Measurements from ENCODE around the gene RABEP2.

GRCh38 chr16:28931801-28932225 lies 6.8 kb upstream of the RABEP2 start, which contains the start of gene CD19:
- TF ChIP-seq, protein P1, sequence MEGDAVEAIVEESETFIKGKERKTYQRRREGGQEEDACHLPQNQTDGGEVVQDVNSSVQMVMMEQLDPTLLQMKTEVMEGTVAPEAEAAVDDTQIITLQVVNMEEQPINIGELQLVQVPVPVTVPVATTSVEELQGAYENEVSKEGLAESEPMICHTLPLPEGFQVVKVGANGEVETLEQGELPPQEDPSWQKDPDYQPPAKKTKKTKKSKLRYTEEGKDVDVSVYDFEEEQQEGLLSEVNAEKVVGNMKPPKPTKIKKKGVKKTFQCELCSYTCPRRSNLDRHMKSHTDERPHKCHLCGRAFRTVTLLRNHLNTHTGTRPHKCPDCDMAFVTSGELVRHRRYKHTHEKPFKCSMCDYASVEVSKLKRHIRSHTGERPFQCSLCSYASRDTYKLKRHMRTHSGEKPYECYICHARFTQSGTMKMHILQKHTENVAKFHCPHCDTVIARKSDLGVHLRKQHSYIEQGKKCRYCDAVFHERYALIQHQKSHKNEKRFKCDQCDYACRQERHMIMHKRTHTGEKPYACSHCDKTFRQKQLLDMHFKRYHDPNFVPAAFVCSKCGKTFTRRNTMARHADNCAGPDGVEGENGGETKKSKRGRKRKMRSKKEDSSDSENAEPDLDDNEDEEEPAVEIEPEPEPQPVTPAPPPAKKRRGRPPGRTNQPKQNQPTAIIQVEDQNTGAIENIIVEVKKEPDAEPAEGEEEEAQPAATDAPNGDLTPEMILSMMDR (conservative IDR thresholded peaks at IDR 0.05): no peak
- no peak for TF ChIP-seq EZH2 (IDR thresholded peaks at IDR 0.05; ENCODE audit: low read depth)

All from PC-9 (cell line).